Glutamatergic neuron (in vitro differentiated cells): ENCODE measurements around the gene PTPN2. TPM values are rescaled to one million over a fixed set of nuclear protein-coding genes. Genes with fewer than 3 reads are reported as not detected.
"Not testable (repeated sequence)": the region's sequence is repeated elsewhere in the genome, so short reads cannot be mapped to it uniquely, and the experiment has no call there.

Experiments
- DNase-seq: peaks from one replicate; pipeline ENCODE4 v3.0.0; 2022
- H3K27ac Mint-ChIP-seq: one replicate; pipeline ENCODE4 v1.8.0; 2020; ENCODE audit warnings: mild to moderate bottlenecking, mixed read lengths, inconsistent platforms; ENCODE audit not compliant: unreplicated experiment
- H3K27me3 Mint-ChIP-seq: one replicate; pipeline ENCODE4 v1.8.0; 2020; ENCODE audit warnings: mild to moderate bottlenecking, moderate library complexity, mixed read lengths, inconsistent platforms; ENCODE audit not compliant: unreplicated experiment
- H3K36me3 Mint-ChIP-seq: one replicate; pipeline ENCODE4 v1.8.0; 2020; ENCODE audit warnings: mild to moderate bottlenecking, mixed read lengths, inconsistent platforms; ENCODE audit not compliant: unreplicated experiment
- H3K4me1 Mint-ChIP-seq: one replicate; pipeline ENCODE4 v1.8.0; 2020; ENCODE audit warnings: mild to moderate bottlenecking, low read depth, mixed read lengths, inconsistent platforms; ENCODE audit not compliant: unreplicated experiment
- H3K4me3 Mint-ChIP-seq: one replicate; pipeline ENCODE4 v1.8.0; 2020; ENCODE audit warnings: mild to moderate bottlenecking, mixed read lengths, inconsistent platforms; ENCODE audit not compliant: unreplicated experiment
- H3K9me3 Mint-ChIP-seq: one replicate; pipeline ENCODE4 v1.8.0; 2020; ENCODE audit warnings: mild to moderate bottlenecking, moderate library complexity, mixed read lengths, inconsistent platforms; ENCODE audit not compliant: unreplicated experiment
- CTCF ChIP-seq: fragments of 200-600 bp; sonication (generic); IDR thresholded peaks from one replicate; pipeline ENCODE4 v1.5.0; 2021; ENCODE audit not compliant: partially characterized antibody, unreplicated experiment
- total RNA-seq: library from RNA; stranded (reverse); fragmentation: NEBNext Ultra II Directional; extraction: Animal tissue kit (Norgen Biotek cat#: 25700); gene quantifications from one replicate; pipeline ENCODE4 v1.2.1, GENCODE V29; 2021; ENCODE audit not compliant: unreplicated experiment

PTPN2 gene
- total RNA-seq, 1 donor from 2014 or later, result 33.3 TPM

GRCh38 chr18:12906773-12907172 lies 22.7 kb upstream of the PTPN2 start:
- Mint-ChIP-seq H3K4me1 (peaks cover 9% of the 10 kb centered on the region), H3K9me3 (no peaks in the 10 kb centered on the region), H3K4me3 (no peak overlapping the region), H3K27me3 (peaks cover 2% of the 10 kb centered on the region), H3K27ac (no peak overlapping the region), H3K36me3 (no peaks in the 10 kb centered on the region)
- no peak for DNase-seq
- no peak for TF ChIP-seq CTCF

DNA sequence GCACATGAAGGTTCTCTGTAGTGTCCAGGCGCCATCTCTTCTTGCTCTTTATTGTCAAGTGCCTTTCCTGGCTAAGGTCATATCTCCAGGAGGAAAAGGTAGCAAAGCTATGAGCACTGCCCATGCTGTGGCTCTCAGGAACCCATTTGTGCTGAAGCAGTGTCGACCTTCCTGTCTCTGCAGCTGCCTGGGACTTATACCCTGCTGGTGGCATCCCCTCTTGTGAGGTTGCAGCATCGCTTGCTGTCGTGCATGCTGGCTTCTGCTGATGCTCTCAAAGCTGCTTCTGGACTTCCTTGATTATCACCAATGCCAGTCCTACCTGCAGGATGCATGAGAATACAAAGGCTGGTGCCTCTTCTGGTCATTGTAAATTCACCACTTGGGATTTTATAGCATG lies 22.1 kb upstream of the PTPN2 start:
- Mint-ChIP-seq H3K4me1 (peaks cover 9% of the 10 kb centered on the region), H3K4me3 (no peak overlapping the region), H3K27me3 (peaks cover 2% of the 10 kb centered on the region), H3K27ac (no peak overlapping the region), H3K36me3 (no peaks in the 10 kb centered on the region), H3K9me3 (no peaks in the 10 kb centered on the region)
- no peak for DNase-seq
- no peak for TF ChIP-seq CTCF

DNA sequence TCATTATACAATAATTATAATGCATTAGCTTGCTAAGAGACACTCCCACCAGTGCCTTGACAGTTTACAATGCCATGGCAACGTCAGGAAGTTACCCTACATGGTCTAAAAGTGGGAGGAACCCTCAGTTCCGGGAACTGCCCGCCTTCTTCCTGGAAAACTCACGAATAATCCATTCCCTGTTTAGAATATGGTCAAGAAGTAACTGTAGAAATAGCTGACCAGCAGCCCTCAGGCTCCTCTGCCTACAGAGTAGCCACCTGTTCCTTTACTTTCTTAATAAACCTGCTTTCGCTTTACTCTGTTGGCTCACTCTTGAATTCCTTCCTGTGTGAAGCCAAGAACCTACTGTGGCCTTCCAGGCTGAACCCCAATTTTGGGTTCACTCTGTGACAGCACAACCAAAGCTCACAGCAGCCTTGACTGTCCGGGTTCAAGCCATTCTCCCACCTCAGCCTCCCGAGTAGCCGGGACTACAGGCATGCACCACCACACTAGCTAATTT lies 20.0 kb upstream of the PTPN2 start:
- H3K4me1 Mint-ChIP-seq, result peaks cover 9% of the 10 kb centered on the region
- DNase-seq, result no peak
- TF ChIP-seq CTCF, result no peak
- H3K27ac Mint-ChIP-seq, result no peak overlapping the region
- H3K36me3 Mint-ChIP-seq, result no peaks in the 10 kb centered on the region
- no peak overlapping the region for H3K4me3 Mint-ChIP-seq
- peaks cover 2% of the 10 kb centered on the region for H3K27me3 Mint-ChIP-seq
- peaks cover 1% of the 10 kb centered on the region for H3K9me3 Mint-ChIP-seq

GRCh38 chr18:12901208-12901607 lies 17.2 kb upstream of the PTPN2 start:
- H3K36me3 Mint-ChIP-seq, H3K4me1 Mint-ChIP-seq, DNase-seq, H3K27me3 Mint-ChIP-seq, H3K4me3 Mint-ChIP-seq, H3K9me3 Mint-ChIP-seq, H3K27ac Mint-ChIP-seq: not testable (repeated sequence)

DNA sequence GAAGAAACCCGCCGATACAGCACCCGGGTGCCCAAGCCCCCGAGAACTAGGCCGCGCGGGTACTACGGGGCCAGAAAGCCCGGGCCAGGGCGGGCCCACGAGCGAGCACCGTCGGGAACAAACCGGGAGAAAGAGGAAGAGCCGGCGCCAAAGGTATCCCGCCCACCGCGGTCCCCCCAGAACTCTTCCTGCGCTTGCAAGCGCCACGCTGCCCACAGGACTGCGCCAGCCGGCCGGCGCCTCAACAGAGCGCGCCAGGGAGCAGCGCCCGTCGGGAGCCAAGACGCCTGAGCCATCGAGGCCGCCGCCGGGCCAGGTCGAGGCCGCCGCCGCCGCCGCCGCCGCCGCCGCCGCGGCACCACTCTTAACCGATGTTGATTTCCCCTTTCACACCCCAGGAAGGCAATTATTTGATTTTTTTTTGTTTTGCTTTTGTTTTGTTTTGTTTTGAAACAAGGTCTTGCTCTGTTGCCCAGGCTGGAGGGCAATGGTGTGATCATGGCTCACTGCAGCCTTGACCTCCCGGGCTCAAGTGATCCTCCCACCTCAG lies 12.8 kb upstream of the PTPN2 start:
- not testable (repeated sequence) for H3K4me3 Mint-ChIP-seq, H3K27me3 Mint-ChIP-seq, H3K36me3 Mint-ChIP-seq, H3K27ac Mint-ChIP-seq, H3K9me3 Mint-ChIP-seq, DNase-seq, H3K4me1 Mint-ChIP-seq

- Mint-ChIP-seq H3K4me3 (no peak overlapping the region), H3K36me3 (no peaks in the 10 kb centered on the region), H3K4me1 (no peaks in the 10 kb centered on the region), H3K9me3 (peaks cover 1% of the 10 kb centered on the region), H3K27ac (no peak overlapping the region), H3K27me3 (no peaks in the 10 kb centered on the region)
- no peak for DNase-seq
- TF ChIP-seq CTCF, result no peak
These were observed 11.6 kb upstream of the PTPN2 start for GRCh38 chr18:12895626-12896025.
